ENCODE measurements around the gene DLX2.

- TF ChIP-seq CTCF (IDR thresholded peaks at IDR 0.05) (no peak), EZH2phosphoT487 (IDR thresholded peaks at IDR 0.05) (peak; percentile 61)
Measured at GRCh38 chr2:172105471-172106107, 2.9 kb upstream of the DLX2 start.
